Measurements from ENCODE around the gene ASNS.

ASNS gene

DNA sequence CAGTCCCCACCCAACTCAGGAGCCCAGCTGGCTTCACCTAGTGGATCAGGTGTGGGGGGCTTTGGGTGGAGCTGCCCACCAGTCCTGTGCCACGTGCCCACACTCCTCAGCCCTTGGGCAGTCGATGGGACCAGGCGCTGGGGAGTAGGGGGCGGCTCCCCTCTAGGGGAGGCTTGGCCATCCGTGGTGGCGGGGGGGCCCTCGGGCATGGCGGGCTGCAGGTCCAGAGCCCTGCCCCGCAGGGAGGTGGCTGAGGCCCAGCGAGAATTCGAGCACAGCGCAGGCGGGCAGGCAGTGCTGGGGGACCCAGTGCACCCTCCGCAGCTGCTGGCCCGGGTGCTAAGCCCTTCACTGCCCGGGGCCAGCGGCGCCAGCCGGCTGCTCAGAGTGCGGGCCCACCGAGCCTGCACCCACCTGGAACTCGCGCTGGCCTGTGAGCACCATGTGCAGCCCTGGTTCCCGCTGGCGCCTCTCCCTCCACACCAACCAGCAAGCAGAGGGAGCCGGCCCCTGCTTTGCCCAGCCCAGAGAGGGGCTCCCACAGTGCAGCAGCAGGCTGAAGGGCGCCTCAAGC is 29.3 kb downstream of the ASNS start:
- TF ChIP-seq, protein P1, sequence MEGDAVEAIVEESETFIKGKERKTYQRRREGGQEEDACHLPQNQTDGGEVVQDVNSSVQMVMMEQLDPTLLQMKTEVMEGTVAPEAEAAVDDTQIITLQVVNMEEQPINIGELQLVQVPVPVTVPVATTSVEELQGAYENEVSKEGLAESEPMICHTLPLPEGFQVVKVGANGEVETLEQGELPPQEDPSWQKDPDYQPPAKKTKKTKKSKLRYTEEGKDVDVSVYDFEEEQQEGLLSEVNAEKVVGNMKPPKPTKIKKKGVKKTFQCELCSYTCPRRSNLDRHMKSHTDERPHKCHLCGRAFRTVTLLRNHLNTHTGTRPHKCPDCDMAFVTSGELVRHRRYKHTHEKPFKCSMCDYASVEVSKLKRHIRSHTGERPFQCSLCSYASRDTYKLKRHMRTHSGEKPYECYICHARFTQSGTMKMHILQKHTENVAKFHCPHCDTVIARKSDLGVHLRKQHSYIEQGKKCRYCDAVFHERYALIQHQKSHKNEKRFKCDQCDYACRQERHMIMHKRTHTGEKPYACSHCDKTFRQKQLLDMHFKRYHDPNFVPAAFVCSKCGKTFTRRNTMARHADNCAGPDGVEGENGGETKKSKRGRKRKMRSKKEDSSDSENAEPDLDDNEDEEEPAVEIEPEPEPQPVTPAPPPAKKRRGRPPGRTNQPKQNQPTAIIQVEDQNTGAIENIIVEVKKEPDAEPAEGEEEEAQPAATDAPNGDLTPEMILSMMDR (IDR thresholded peaks at IDR 0.05; ENCODE audit: control extremely low read depth, extremely low read depth, low read depth, missing control alignments) = no peak
- ChIA-PET CTCF (interaction anchor here (0.9 to 2.2 kb wide), 3 partner anchors 12 to 738 kb away, joined by 3 to 8 read pairs (median 5); no protein-coding TSS in a partner anchor), POLR2A (no interaction called here)
- no peak for DNase-seq (ENCODE audit: extremely low spot score)

DNA sequence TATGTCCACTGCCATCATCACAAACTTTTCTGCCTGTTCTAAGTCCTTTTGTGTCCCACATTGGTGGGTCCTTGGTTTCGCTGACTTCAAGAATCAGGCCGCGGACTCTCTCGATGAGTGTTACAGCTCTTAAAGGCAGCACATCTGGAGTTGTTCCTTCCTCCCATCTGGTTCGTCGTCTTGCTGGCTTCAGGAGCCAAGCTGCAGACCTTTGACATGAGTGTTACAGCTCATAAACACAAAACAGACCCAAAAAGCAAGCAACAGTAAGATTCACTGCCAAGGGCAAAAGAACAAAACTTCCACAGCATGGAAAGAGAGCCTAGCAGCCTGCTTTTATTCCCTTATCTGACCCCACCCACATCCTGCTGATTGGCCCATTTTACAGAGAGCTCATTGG is 30.2 kb downstream of the ASNS start:
- POLR2A ChIA-PET = no interaction called here
- DNase-seq (ENCODE audit: extremely low spot score) = no peak
- CTCF ChIA-PET = interaction anchor here (0.9 to 2.2 kb wide), 3 partner anchors 11 to 737 kb away, joined by 3 to 8 read pairs (median 5); no protein-coding TSS in a partner anchor
- TF ChIP-seq, protein P1 (IDR thresholded peaks at IDR 0.05; ENCODE audit: control extremely low read depth, extremely low read depth, low read depth, missing control alignments) = no peak

DNA sequence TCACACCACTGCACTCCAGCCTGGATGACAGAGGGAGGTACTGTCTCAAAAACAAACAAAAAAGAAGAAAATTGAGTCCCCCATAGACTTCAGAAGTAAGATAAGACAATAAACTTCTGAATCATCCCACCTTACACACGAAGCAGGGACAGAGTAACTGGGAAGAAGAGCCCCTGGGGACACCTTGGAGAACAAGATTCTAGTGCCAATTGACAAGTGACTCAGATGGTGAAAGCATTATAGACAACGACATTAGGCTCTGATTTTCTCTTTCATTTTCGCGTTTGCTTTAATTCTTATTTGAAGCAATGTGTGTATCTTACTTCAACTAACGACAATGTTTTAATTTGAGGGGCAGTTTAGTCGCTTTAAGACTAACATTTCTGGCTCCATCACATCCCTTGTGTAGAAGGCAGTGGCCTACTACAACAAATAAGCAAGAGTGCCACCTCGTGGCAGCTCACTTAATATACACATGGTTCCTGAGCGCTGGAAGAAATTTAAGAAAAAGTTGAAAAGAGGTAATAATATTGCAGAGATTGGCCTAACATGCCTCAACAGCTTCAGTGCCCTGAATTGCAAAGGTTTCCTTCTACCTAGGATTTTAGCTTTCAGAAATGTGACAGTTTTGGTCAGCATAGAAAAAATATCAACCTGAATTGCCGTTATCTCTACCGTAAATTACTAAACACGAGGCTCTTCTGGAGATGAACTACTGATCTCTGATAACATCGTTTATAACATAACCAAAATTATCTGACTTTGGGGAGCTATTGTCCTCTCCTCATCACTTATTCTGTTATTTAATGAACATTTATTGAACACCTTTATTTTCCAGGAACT is 36.7 kb downstream of the ASNS start:
- peak; percentile 41 for DNase-seq (ENCODE audit: extremely low spot score)
- TF ChIP-seq, protein P1 (IDR thresholded peaks at IDR 0.05; ENCODE audit: control extremely low read depth, extremely low read depth, low read depth, missing control alignments) = peak; percentile 70
- CTCF ChIA-PET = interaction anchor here (1.0 to 4.3 kb wide), 17 partner anchors 11 to 733 kb away, joined by 3 to 53 read pairs (median 5); partner anchors contain the start of gene SDHAF3
- POLR2A ChIA-PET = no interaction called here

DNA sequence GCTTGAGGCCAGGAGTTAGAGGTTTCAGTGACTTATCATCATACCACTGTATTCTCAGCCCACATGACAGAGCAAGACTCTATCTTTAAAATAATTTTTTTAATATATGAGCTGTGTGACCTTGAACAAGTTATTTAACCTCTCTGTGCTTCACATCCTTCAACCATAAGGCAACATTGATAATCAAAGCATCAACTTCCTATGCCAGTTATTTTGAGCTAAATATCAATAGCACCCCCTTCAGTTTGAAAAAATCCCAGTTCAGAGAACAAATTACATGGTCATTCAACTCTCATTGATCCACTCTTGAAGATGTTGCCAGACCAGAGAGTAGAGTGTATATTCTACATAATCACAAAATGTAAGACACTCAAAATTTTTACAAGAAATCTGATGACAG is 53.0 kb downstream of the ASNS start:
- ChIA-PET POLR2A (no interaction called here), CTCF (interaction anchor here (1.0 to 2.4 kb wide), 6 partner anchors 8 to 320 kb away, joined by 3 to 11 read pairs (median 8); no protein-coding TSS in a partner anchor)
- TF ChIP-seq, protein P1 (IDR thresholded peaks at IDR 0.05; ENCODE audit: control extremely low read depth, extremely low read depth, low read depth, missing control alignments) = no peak
- no peak for DNase-seq (ENCODE audit: extremely low spot score)

DNA sequence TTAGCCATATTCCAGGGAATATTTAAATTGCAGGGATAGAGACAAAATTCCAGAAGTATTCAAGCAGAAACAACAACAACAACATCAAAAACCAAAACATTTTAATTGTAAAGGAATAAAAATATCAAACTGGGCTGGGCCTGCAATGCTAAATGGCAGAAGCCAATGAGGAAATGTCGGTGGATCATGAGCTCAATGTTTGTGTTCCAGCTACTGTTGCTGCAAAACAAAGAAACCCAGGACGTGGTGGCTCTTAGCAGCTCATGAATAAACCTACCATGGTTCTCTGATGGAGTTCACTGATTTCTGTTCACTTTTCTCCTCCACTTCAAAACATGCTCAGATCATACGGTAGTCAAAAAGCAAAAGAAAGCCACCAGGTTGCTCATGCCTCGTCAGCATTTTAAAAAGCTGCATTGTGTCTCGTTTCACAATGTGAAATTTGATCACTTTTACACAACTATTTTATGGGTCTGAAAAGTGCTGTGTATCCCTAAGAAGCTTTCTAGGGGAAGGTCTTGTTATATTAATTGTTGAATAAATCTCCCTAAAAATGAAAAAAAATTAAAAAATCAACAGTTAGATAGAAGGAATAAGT is 54.0 kb downstream of the ASNS start:
- no peak for DNase-seq (ENCODE audit: extremely low spot score)
- CTCF ChIA-PET = interaction anchor here (1.3 to 2.4 kb wide), 7 partner anchors 9 to 319 kb away, joined by 3 to 11 read pairs (median 7); no protein-coding TSS in a partner anchor
- TF ChIP-seq, protein P1 (IDR thresholded peaks at IDR 0.05; ENCODE audit: control extremely low read depth, extremely low read depth, low read depth, missing control alignments) = no peak
- POLR2A ChIA-PET = no interaction called here
